H9 (cell line): ENCODE results near the gene NKX1-2. TPM values are rescaled to one million over a fixed set of nuclear protein-coding genes. Genes with fewer than 3 reads are reported as not detected.

ENCODE experiments used
- DNase-seq: peaks from one replicate; pipeline ENCODE4 v3.0.0-alpha.2; 2017
- H2AFZ ChIP-seq: one replicate; pipeline ENCODE4 v1.6.1; 2013; ENCODE audit warnings: mild to moderate bottlenecking, low read length, control low read depth, moderate library complexity
- H2AK5ac ChIP-seq: 2 replicates; pipeline ENCODE4 v1.6.1; 2013; ENCODE audit warnings: low read length, control low read depth, mixed read lengths; ENCODE audit not compliant: insufficient read length
- H2BK120ac ChIP-seq: one replicate; pipeline ENCODE4 v1.6.1; 2013; ENCODE audit warnings: low read depth, mild to moderate bottlenecking, low read length, control low read depth, inconsistent platforms; ENCODE audit not compliant: poor library complexity, severe bottlenecking
- H2BK12ac ChIP-seq: 2 replicates; pipeline ENCODE4 v1.6.1; 2013; ENCODE audit warnings: low read length, control low read depth, mixed read lengths, low read depth; ENCODE audit not compliant: insufficient read length
- H2BK15ac ChIP-seq: 2 replicates; pipeline ENCODE4 v1.6.1; 2013; ENCODE audit warnings: low read depth, low read length, control low read depth
- H2BK20ac ChIP-seq: one replicate; pipeline ENCODE4 v1.6.1; 2013; ENCODE audit warnings: low read depth, mild to moderate bottlenecking, low read length, control low read depth, inconsistent platforms; ENCODE audit not compliant: poor library complexity, severe bottlenecking
- H2BK5ac ChIP-seq: 2 replicates; pipeline ENCODE4 v1.6.1; 2013; ENCODE audit warnings: low read length, control low read depth, mixed read lengths; ENCODE audit not compliant: insufficient read length
- H3K14ac ChIP-seq: 2 replicates; pipeline ENCODE4 v1.6.1; 2013; ENCODE audit warnings: low read length, control low read depth; ENCODE audit not compliant: insufficient read depth
- H3K18ac ChIP-seq: 2 replicates; pipeline ENCODE4 v1.6.1; 2013; ENCODE audit warnings: low read depth, mild to moderate bottlenecking, mixed read lengths, low read length, control low read depth; ENCODE audit not compliant: insufficient read length
- H3K23ac ChIP-seq: 2 replicates; pipeline ENCODE4 v1.6.1; 2013; ENCODE audit warnings: low read length, control low read depth, mixed read lengths, low read depth; ENCODE audit not compliant: insufficient read length
- H3K23me2 ChIP-seq: 2 replicates; pipeline ENCODE4 v1.6.1; 2013; ENCODE audit warnings: low read depth, mild to moderate bottlenecking, mixed read lengths, low read length, control low read depth; ENCODE audit not compliant: insufficient read length, poor library complexity, severe bottlenecking
- H3K27ac ChIP-seq: 2 replicates; pipeline ENCODE4 v1.5.1; 2013; ENCODE audit warnings: low read length, control low read depth, mixed read lengths, low read depth; ENCODE audit not compliant: insufficient read length
- H3K27me3 ChIP-seq: 2 replicates; pipeline ENCODE4 v1.6.1; 2013; ENCODE audit warnings: low read length, control low read depth, inconsistent platforms; ENCODE audit not compliant: insufficient read depth
- H3K4ac ChIP-seq: 2 replicates; pipeline ENCODE4 v1.6.1; 2013; ENCODE audit warnings: low read depth, mild to moderate bottlenecking, control low read depth, inconsistent platforms, low read length, moderate library complexity
- H3K4me1 ChIP-seq: 2 replicates; pipeline ENCODE4 v1.6.1; 2013; ENCODE audit warnings: low read length, control low read depth, inconsistent platforms; ENCODE audit not compliant: insufficient read depth
- H3K4me2 ChIP-seq: 2 replicates; pipeline ENCODE4 v1.6.1; 2013; ENCODE audit warnings: low read length, control low read depth, mixed read lengths; ENCODE audit not compliant: insufficient read length, insufficient read depth
- H3K56ac ChIP-seq: 2 replicates; pipeline ENCODE4 v1.6.1; 2013; ENCODE audit warnings: low read depth, mild to moderate bottlenecking, mixed read lengths, low read length, control low read depth; ENCODE audit not compliant: insufficient read length
- H3K79me1 ChIP-seq: 2 replicates; pipeline ENCODE4 v1.6.1; 2013; ENCODE audit warnings: low read depth, mild to moderate bottlenecking, moderate library complexity, low read length, control low read depth, inconsistent platforms; ENCODE audit not compliant: insufficient read depth, poor library complexity, severe bottlenecking
- H3K79me2 ChIP-seq: 2 replicates; pipeline ENCODE4 v1.6.1; 2013; ENCODE audit warnings: low read length, control low read depth, inconsistent platforms; ENCODE audit not compliant: insufficient read depth
- H3K9ac ChIP-seq: 2 replicates; pipeline ENCODE4 v1.6.1; 2013; ENCODE audit warnings: low read length, control low read depth, mixed read lengths; ENCODE audit not compliant: insufficient read length; ENCODE audit errors: extremely low read depth
- H3K9me3 ChIP-seq: one replicate; pipeline ENCODE4 v1.6.1; 2013; ENCODE audit warnings: low read depth, low read length, inconsistent platforms; ENCODE audit not compliant: control insufficient read depth
- H3T11ph ChIP-seq: one replicate; pipeline ENCODE4 v1.6.1; 2013; ENCODE audit warnings: mild to moderate bottlenecking, low read length, control low read depth, inconsistent platforms
- H4K20me1 ChIP-seq: one replicate; pipeline ENCODE4 v1.6.1; 2013; ENCODE audit not compliant: control insufficient read depth, insufficient read length, insufficient read depth
- H4K5ac ChIP-seq: 2 replicates; pipeline ENCODE4 v1.6.1; 2013; ENCODE audit warnings: low read depth, mild to moderate bottlenecking, mixed read lengths, low read length, control low read depth; ENCODE audit not compliant: insufficient read length
- H4K8ac ChIP-seq: replicated peaks from 2 replicates; pipeline ENCODE4 v1.6.1; 2013; ENCODE audit warnings: low read length, control low read depth, mixed read lengths, low read depth; ENCODE audit not compliant: insufficient read length
- H4K91ac ChIP-seq: 2 replicates; pipeline ENCODE4 v1.6.1; 2013; ENCODE audit warnings: low read depth, mild to moderate bottlenecking, moderate library complexity, mixed read lengths, low read length, control low read depth; ENCODE audit not compliant: insufficient read length
- H3K27ac Mint-ChIP-seq, 3 experiments: 2 replicates in 2 of 3; 3 replicates in 1 of 3; pipeline ENCODE4 v1.8.0; 2020 to 2021; ENCODE audit warnings: mixed read lengths in 3 of 3, mild to moderate bottlenecking in 1 of 3, moderate library complexity in 1 of 3
- H3K27me3 Mint-ChIP-seq: 2 replicates; pipeline ENCODE4 v1.8.0; 2021; ENCODE audit warnings: low read depth, mild to moderate bottlenecking, moderate library complexity, mixed read lengths
- H3K36me3 Mint-ChIP-seq, 3 experiments: 2 replicates in 2 of 3; 3 replicates in 1 of 3; pipeline ENCODE4 v1.8.0; 2020 to 2021; ENCODE audit warnings: low read depth in 3 of 3, mixed read lengths in 3 of 3; ENCODE audit not compliant: insufficient read depth in 1 of 3
- H3K4me1 Mint-ChIP-seq, 2 experiments: 2 replicates each; pipeline ENCODE4 v1.8.0; 2020; ENCODE audit warnings: mixed read lengths in 2 of 2
- H3K4me3 Mint-ChIP-seq, 2 experiments: 2 replicates in 1 of 2; 3 replicates in 1 of 2; pipeline ENCODE4 v1.8.0; 2020 to 2021; ENCODE audit warnings: mild to moderate bottlenecking in 2 of 2, mixed read lengths in 2 of 2, moderate library complexity in 1 of 2
- H3K9me3 Mint-ChIP-seq, 2 experiments: 2 replicates in 1 of 2; 3 replicates in 1 of 2; pipeline ENCODE4 v1.8.0; 2020; ENCODE audit warnings: mild to moderate bottlenecking in 2 of 2, mixed read lengths in 2 of 2, moderate library complexity in 1 of 2
- WGBS: extraction: QIAGEN DNeasy Blood & Tissue Kit; methylation state at CpG from one replicate; pipeline ENCODE4 v1.1.7; 2013; ENCODE audit warnings: missing lambda C conversion rate, low lambda C conversion rate, mixed read lengths; ENCODE audit not compliant: insufficient read length; ENCODE audit errors: extremely low coverage; 5-methylcytosine and 5-hydroxymethylcytosine counted together
- total RNA-seq: library from RNA; stranded (reverse); gene quantifications from 2 replicates; pipeline ENCODE4 v1.2.1, GENCODE V29; 2021
- TF ChIP-seq, protein P1 (sequence below): fragments of 200-600 bp; sonication (generic); conservative IDR thresholded peaks from 3 replicates; pipeline ENCODE4 v1.8.0; 2021; ENCODE audit warnings: antibody characterized with exemption, mild to moderate bottlenecking

NKX1-2 gene
- total RNA-seq, 1 experiment from 2014 or later = 15.3 TPM

GRCh38 chr10:124496620-124497019 is 46.8 kb upstream of the NKX1-2 start:
- Histone ChIP-seq H3K23me2 (no peaks in the 10 kb centered on the region), H3K14ac (no peak overlapping the region), H4K20me1 (no peaks in the 10 kb centered on the region), H3K4me1 (no peaks in the 10 kb centered on the region), H3K56ac (no peak overlapping the region), H2BK20ac (no peak overlapping the region), H3K79me2 (no peaks in the 10 kb centered on the region), H3K9ac (no peak overlapping the region), H2AK5ac (no peak overlapping the region), H4K8ac (no peak overlapping the region), H3K9me3 (peaks cover 6% of the 10 kb centered on the region), H3K23ac (no peak overlapping the region), H3K27me3 (no peaks in the 10 kb centered on the region), H3T11ph (no peak overlapping the region), H3K18ac (no peak overlapping the region), H2BK5ac (no peak overlapping the region), H3K4ac (no peak overlapping the region), H2BK15ac (no peak overlapping the region), H3K27ac (no peak overlapping the region), H4K5ac (no peak overlapping the region), H2BK12ac (no peak overlapping the region), H4K91ac (no peak overlapping the region), H3K79me1 (no peaks in the 10 kb centered on the region), H2BK120ac (no peak overlapping the region), H3K4me2 (no peak overlapping the region), H2AFZ (no peak overlapping the region)
- TF ChIP-seq, protein P1, sequence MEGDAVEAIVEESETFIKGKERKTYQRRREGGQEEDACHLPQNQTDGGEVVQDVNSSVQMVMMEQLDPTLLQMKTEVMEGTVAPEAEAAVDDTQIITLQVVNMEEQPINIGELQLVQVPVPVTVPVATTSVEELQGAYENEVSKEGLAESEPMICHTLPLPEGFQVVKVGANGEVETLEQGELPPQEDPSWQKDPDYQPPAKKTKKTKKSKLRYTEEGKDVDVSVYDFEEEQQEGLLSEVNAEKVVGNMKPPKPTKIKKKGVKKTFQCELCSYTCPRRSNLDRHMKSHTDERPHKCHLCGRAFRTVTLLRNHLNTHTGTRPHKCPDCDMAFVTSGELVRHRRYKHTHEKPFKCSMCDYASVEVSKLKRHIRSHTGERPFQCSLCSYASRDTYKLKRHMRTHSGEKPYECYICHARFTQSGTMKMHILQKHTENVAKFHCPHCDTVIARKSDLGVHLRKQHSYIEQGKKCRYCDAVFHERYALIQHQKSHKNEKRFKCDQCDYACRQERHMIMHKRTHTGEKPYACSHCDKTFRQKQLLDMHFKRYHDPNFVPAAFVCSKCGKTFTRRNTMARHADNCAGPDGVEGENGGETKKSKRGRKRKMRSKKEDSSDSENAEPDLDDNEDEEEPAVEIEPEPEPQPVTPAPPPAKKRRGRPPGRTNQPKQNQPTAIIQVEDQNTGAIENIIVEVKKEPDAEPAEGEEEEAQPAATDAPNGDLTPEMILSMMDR = no peak
- Mint-ChIP-seq H3K9me3 (peaks cover 12 to 14% of the 10 kb centered on the region in 2 experiments), H3K36me3 (peaks cover 19 to 24% (median 20%) of the 10 kb centered on the region in 3 experiments), H3K27ac (peak overlapping the region in 1 of 3 experiments; percentile 72; a peak in 1 of 7 replicates), H3K4me1 (peaks cover 29 to 30% of the 10 kb centered on the region in 2 experiments), H3K27me3 (no peaks in the 10 kb centered on the region; the same call in 1 of the 2 replicates), H3K4me3 (no peak overlapping the region)
- no CpG with 5 or more reads among the region's 24 CpGs for WGBS
- no peak for DNase-seq
